KOPT-K1 (cell line): ENCODE data around the gene ZNF157.

Experiments used
- H3K27ac ChIP-seq: fragments of 200-600 bp; sonication (generic); 2 replicates; pipeline ENCODE4 v1.5.1; 2016; ENCODE audit warnings: antibody characterized with exemption, mild to moderate bottlenecking, low read depth, low read length; ENCODE audit not compliant: poor library complexity, severe bottlenecking
- H3K36me3 ChIP-seq: fragments of 200-600 bp; sonication (generic); 2 replicates; pipeline ENCODE4 v1.5.1; 2017; ENCODE audit warnings: antibody characterized with exemption, mild to moderate bottlenecking, low read length, moderate library complexity; ENCODE audit not compliant: insufficient read depth
- H3K9me3 ChIP-seq: fragments of 200-600 bp; sonication (generic); 2 replicates; pipeline ENCODE4 v1.5.1; 2017; ENCODE audit warnings: antibody characterized with exemption, low read length, mild to moderate bottlenecking; ENCODE audit not compliant: insufficient read depth, poor library complexity, severe bottlenecking

ZNF157 gene

DNA sequence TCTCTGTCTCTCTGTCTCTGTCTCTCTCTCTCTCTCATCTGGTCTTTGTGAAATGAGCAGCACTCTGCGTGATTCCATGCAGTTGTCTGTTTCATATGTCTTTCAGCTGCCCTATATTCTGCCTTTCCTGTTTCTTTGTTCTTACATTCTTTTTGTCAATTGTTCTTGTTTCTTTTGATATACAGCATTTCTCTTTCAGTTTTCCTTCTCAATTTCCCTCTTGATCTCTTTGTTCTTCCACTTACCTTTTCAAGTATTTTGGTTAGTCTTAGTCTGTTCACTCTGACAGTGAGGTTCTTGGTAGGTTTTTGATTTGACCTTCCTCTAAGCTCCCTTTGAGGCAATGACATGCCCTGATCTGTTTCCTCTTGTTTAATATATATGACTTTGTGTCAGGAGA is 20.4 kb downstream of the ZNF157 start:
- no peaks in the 10 kb centered on the region for H3K9me3 ChIP-seq
- H3K36me3 ChIP-seq, result no peaks in the 10 kb centered on the region
- H3K27ac ChIP-seq, result no peak overlapping the region

DNA sequence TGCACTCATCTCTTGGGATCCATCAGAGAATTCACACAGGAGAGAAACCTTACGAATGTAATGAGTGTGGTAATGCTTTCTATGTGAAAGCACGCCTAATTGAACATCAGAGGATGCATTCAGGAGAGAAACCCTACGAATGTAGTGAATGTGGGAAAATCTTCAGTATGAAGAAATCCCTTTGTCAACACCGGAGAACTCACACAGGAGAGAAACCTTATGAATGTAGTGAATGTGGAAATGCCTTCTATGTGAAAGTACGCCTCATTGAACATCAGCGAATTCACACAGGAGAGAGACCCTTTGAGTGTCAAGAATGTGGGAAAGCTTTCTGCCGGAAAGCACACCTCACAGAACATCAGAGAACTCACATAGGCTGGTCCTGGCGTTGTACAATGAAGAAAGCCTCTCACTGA is 42.8 kb downstream of the ZNF157 start:
- Histone ChIP-seq H3K9me3 (peaks cover 46% of the 10 kb centered on the region), H3K36me3 (peaks cover 6% of the 10 kb centered on the region; the same call in 1 of the 2 replicates), H3K27ac (no peak overlapping the region)

DNA sequence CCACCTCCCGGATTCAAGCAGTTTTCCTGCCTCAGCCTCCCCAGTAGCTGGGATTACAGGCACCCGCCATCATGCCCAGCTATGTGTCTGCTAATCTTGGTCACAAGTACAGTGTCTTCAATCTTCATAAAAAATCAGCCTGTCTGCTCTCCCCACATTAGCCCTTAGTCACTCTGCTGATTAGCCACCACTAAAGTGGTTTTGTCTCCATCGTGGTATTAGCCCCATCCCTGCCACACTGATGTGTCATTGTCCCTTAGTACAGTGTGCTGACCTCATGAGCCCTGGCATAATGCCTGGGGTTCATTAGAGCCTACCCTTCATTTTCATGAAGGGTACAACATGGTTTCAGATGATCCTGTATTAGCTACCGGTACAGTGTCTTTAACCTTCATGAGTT is 49.9 kb downstream of the ZNF157 start:
- H3K36me3 ChIP-seq, result no peaks in the 10 kb centered on the region

DNA sequence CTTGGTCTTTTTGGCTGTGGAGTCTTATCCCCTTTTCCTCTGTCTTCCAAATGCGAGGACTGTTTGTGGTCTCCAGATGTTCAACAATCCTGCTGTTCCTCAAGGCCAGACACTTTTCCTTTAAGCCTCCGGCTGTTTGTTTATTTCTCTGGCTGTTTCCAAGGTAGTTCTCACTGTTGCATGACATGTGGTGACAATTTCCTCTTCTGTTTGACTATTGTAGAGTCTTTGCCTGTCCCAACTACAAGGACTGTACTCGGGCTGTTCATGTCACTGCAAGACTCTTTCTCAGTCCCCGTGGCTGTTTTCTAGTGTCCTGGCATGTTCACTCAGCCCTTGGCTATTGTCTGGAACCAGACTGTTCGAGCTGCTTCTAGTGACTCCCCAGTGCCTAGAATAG is 50.6 kb downstream of the ZNF157 start:
- Histone ChIP-seq H3K27ac (no peak overlapping the region), H3K9me3 (peaks cover 7% of the 10 kb centered on the region), H3K36me3 (no peaks in the 10 kb centered on the region)

More for the DNA sequence above, 49.9 kb downstream of the ZNF157 start:
- Histone ChIP-seq H3K9me3 (peaks cover 7% of the 10 kb centered on the region), H3K27ac (no peak overlapping the region)

DNA sequence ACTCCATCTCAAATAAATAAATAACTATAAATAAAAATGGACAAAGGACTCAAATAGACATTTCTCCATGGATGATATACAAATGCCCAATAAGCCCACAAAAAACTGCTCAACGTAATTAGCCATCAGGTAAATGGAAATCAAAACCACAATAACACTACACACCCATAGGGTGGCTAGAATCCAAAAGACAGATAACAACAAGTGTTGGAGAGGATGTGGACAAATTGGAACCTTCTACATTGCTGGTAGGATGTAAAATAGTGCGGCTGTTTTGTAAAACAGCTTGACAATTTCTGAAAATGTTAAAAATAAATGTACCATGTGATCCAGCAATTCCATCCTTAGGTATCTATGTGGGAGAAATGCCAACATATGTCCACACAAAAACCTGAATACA is 52.1 kb downstream of the ZNF157 start:
- H3K9me3 ChIP-seq, result no peaks in the 10 kb centered on the region
- no peak overlapping the region for H3K27ac ChIP-seq

DNA sequence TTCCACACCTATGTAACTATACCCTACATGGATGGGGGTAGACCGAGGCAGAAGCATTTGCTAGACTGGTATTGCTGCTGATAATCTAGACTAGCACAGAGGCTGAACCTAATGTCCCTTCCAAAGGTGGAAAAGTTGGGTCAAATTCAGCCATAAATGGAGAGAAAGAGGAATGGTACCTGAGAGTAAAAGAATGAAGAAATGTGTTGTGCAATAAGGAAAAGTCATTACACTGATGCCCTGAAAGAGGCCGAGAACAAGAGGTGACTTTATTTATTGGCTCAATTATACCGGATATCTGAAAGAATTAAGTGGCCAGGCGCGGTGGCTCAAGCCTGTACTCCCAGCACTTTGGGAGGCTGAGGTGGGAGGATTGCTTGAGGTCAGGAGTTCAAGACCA is 60.5 kb downstream of the ZNF157 start:
- Histone ChIP-seq H3K9me3 (no peaks in the 10 kb centered on the region), H3K36me3 (no peaks in the 10 kb centered on the region), H3K27ac (no peak overlapping the region)

More for the DNA sequence above, 52.1 kb downstream of the ZNF157 start:
- no peaks in the 10 kb centered on the region for H3K36me3 ChIP-seq

DNA sequence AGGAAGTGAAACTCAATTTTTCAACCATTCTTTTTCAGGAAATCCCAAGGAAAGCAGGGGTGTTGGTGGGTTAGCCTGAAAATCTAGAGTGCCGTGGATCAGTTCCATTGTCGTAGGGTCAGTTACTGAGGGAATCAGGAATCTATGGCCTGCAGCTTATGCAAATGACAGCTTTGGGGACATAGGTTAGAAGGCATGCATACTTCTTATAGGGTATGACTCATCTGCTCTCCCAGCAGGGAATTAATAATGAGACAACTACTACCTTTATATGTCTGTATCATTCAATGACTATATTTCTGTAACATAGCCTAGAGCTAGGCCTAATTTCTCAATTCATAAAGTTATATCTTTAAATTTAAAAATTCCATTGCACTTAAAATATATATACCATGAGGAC is 76.1 kb downstream of the ZNF157 start:
- H3K9me3 ChIP-seq, result peaks cover 59% of the 10 kb centered on the region
- H3K27ac ChIP-seq, result no peak overlapping the region
- H3K36me3 ChIP-seq, result peaks cover 44% of the 10 kb centered on the region

DNA sequence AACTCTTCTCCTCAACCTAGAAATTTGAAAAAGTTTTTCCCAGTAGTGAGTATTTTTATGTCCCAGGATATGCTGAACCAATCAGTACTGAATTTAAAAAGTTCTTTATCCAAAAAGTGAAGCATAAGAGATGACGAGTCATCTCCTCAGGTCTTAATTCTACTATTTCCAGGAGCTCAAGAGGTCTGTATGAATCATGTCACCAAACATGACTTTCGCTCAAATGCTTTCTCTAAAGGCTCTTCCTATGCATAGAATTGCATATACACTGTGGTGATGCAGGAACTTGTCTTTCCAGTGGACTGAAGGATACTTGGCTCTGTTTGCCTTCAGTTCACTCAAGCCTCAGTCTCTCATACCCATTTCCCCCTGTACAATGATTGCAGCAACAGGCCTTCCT is 76.6 kb downstream of the ZNF157 start:
- Histone ChIP-seq H3K9me3 (peaks cover 60% of the 10 kb centered on the region), H3K36me3 (peaks cover 46% of the 10 kb centered on the region), H3K27ac (no peak overlapping the region)

DNA sequence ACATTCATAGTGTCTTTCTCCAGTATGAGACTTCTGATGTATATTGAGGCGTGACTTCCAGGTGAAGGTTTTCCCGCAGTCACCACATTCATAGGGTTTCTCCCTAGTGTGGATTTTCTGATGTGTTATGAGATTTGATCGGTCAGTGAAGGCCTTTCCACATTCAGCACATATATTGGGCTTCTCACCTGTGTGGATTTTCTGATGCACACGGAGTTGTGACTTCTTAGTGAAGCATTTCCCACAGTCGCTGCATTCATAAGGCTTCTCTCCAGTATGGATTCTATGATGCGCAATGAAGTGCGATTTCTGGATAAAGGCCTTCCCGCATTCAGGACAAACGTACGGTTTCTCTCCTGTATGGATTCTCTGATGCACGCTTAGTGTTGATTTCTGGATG is 77.2 kb downstream of the ZNF157 start:
- H3K9me3 ChIP-seq, result peaks cover 66% of the 10 kb centered on the region
- peaks cover 52% of the 10 kb centered on the region for H3K36me3 ChIP-seq
- H3K27ac ChIP-seq, result no peak overlapping the region

DNA sequence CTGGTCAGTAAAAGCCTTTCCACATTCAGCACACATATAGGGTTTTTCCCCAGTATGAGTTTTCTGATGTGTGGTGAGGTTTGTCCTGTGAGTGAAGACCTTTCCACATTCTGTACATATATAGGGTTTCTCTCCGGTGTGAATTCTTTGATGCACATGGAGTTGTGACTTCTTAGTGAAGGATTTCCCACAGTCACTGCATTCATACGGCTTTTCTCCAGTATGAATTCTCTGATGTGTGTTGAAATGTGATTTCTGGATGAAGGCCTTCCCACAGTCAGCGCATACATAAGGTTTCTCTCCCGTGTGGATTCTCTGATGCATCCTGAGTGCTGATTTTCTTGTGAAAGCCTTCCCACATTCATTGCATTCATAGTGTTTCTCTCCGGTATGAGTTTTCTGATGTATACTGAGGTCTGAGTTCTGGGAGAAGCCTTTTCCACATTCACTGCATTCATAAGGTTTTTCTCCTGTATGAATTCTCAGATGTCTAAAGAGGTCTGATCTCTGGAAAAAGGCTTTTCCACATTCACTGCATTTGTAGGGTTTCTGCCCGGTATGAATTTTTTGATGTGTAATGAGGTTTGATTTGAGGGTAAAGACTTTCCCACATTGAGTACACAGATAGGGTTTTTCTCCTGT is 77.9 kb downstream of the ZNF157 start:
- H3K36me3 ChIP-seq, result peaks cover 58% of the 10 kb centered on the region
- peaks cover 72% of the 10 kb centered on the region for H3K9me3 ChIP-seq
- no peak overlapping the region for H3K27ac ChIP-seq

DNA sequence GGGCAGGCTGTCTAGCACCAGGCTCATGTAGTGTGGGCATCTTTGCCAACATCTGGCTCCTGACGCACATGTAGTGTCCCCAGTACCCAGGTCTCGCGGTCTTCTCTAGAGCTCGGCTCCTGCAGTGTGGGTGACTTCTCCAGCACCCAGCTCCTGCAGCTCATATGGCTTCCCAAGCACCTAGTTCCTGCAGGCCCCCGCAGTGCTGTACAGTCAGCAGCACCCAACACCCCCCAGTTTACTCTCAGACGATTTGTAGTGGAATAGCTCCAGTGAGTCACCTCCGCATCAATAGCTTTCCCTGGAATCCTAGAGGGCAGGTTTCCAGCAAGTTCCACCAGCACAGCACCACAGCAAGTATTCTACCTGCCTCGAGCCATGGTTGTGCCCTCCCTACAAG is 81.7 kb downstream of the ZNF157 start:
- no peak overlapping the region for H3K27ac ChIP-seq
- H3K36me3 ChIP-seq, result peaks cover 80% of the 10 kb centered on the region
- H3K9me3 ChIP-seq, result peaks cover 57% of the 10 kb centered on the region

DNA sequence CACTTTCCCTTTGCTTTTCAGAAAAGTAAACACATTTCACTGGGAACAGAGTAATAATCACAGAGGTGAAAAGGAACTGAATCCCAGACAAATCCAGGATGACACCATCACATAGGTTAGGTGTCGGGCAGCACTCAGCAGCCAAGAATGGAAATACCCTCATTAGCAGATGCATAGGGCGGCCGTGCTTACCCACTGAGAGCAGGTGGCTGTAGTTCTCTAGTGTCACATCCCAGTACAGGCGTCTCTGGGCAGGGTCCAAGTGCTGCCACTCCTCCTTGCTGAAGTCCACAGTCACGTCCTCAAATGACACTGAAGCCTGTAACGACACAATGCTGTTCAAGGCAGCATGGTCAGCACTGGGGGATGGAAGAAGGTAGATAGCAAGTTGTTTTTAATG is 85.7 kb downstream of the ZNF157 start:
- H3K9me3 ChIP-seq, result peaks cover 18% of the 10 kb centered on the region
- peaks cover 42% of the 10 kb centered on the region for H3K36me3 ChIP-seq
- H3K27ac ChIP-seq, result no peak overlapping the region

DNA sequence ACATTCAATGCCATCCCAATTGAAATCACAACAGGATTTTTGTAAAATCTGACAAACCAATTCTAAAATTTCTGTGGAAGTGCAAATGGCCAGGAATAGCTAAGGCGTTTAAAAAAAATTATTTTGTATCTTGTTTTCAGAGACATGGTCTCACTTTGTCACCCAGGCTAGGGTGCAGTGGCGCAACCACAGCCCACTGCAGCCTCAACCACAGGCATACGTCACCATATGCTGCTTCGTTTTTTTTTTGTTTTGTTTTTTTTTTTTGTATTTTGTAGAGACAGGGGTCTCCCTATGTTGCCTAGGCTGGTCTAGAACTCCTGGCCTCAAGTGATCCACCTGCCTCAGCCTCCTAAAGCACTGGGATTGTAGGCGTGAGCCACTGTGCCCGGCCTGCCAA is 88.2 kb downstream of the ZNF157 start:
- Histone ChIP-seq H3K9me3 (no peaks in the 10 kb centered on the region), H3K27ac (no peak overlapping the region), H3K36me3 (peaks cover 28% of the 10 kb centered on the region)

DNA sequence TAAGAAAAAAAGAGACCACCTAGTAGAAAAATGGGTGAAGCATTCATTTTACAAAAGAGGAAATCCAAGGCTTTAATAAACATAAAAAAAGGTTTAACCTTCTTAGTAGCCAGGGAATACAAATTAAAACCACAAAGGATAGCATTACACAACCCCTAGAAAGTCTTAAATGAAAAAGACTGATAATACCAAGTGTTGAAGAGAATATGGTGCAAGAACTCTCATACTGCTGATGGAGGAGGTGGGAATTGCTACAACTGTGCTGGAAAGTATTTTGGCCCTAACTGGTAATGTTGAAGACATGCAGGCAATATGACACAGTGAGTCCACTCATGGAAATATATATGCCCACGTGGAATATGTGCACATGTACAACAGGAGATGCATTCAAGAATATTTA is 90.2 kb downstream of the ZNF157 start:
- Histone ChIP-seq H3K9me3 (no peaks in the 10 kb centered on the region), H3K27ac (no peak overlapping the region), H3K36me3 (peaks cover 20% of the 10 kb centered on the region)
